ENCODE measurements around the gene TEX55.

Gene TEX55

DNA sequence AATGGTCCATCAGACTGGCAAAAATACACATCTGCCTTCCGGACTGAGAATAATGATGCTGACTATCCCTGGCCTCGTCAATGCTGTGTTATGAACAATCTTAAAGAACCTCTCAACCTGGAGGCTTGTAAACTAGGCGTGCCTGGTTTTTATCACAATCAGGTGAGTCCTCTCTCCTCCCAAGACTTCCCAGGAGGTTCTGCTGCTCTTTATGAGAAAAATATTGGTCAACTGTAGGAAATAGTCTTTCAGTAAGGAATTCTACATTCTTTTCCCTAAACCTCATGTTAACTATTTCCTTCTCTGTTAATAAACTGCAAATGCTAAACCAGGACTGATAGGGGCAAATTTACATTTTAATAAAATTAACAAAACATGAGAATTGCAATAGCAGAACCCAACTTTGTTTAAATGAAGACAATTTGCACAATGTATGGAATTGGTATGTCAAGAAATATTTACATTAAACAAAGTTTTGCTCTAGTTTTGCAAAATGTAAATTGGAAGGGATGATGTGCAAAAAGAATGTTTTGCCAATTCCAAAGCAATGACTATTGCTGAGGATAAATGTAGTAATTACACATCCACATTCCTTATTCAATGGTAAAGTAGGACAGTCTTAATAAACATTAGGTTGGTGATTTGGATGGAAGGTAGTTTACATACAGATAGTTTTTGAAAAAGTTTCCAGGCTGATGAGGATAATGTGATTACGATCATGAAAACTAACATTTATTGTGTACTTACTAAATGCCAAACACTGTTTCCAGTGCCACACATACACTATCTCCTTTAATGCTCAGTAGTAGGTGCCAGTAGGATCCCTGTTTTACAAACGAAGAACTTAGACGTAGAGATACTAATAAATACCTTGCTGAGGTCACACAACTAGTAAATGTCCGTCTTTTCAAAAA, 48.5 kb downstream of the TEX55 start:
- Histone ChIP-seq H3K4me1 (ENCODE audit: control insufficient read depth, insufficient read depth, low read length) (peaks cover 6% of the 10 kb centered on the region), H3K27me3 (ENCODE audit: control insufficient read depth, insufficient read depth, low read length) (no peaks in the 10 kb centered on the region), H3K9me3 (ENCODE audit: control insufficient read depth, low read length) (no peaks in the 10 kb centered on the region), H3K4me3 (ENCODE audit: low read length) (no peak overlapping the region), H3K9ac (ENCODE audit: low read length) (no peak overlapping the region), H3K36me3 (ENCODE audit: control insufficient read depth, insufficient read depth, low read length) (no peaks in the 10 kb centered on the region)

DNA sequence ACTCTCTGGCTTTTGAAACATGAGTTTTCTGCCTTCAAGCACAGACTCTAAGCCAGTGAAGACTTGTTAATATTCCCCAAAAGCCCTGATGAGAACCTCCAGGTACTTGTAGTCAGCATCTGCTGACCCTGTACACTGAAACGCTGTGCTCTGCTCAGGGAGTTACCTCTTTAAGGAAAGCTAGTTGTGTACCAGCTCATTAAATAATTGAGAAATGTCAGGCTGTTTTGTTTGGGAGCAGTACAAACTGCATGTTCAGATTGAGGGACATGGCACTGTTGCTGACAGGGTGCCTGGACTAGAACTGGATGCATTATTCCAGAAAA, 49.1 kb downstream of the TEX55 start:
- Histone ChIP-seq H3K9me3 (ENCODE audit: control insufficient read depth, low read length) (no peaks in the 10 kb centered on the region), H3K4me1 (ENCODE audit: control insufficient read depth, insufficient read depth, low read length) (peaks cover 6% of the 10 kb centered on the region), H3K36me3 (ENCODE audit: control insufficient read depth, insufficient read depth, low read length) (no peaks in the 10 kb centered on the region), H3K27me3 (ENCODE audit: control insufficient read depth, insufficient read depth, low read length) (no peaks in the 10 kb centered on the region), H3K4me3 (ENCODE audit: low read length) (no peak overlapping the region), H3K9ac (ENCODE audit: low read length) (no peak overlapping the region)

DNA sequence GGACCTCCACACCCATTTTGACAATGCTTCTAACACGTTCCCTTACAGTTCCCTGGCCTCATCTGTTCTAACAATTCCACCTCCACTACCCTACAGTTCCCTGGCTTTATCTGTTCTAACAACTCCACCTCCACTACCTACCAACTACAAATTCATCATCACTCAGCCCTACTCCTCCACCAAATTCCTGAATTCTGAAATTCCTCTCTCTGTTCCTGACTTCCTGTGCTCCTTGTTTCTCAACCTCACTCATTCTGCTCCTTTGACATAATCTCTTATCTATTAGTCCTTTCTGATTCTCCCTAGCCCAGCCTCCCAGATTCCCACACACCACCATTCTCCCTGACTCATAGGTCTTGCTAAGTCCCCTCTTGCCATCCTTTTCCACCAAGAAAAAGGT, 49.9 kb downstream of the TEX55 start:
- Histone ChIP-seq H3K36me3 (ENCODE audit: control insufficient read depth, insufficient read depth, low read length) (no peaks in the 10 kb centered on the region), H3K4me1 (ENCODE audit: control insufficient read depth, insufficient read depth, low read length) (peaks cover 6% of the 10 kb centered on the region), H3K9me3 (ENCODE audit: control insufficient read depth, low read length) (no peaks in the 10 kb centered on the region), H3K4me3 (ENCODE audit: low read length) (no peak overlapping the region), H3K27me3 (ENCODE audit: control insufficient read depth, insufficient read depth, low read length) (no peaks in the 10 kb centered on the region), H3K9ac (ENCODE audit: low read length) (no peak overlapping the region)

All from mucosa of stomach (tissue), 1 donor.